HepG2 (cell line): ENCODE results near the gene COL6A6. TPM values are rescaled to one million over a fixed set of nuclear protein-coding genes. Genes with fewer than 3 reads are reported as not detected.

ENCODE experiments used
- ATF1 ChIP-seq: IDR thresholded peaks from 2 replicates; pipeline ENCODE4 v1.6.1; 2016; ENCODE audit warnings: mild to moderate bottlenecking, control low read depth
- CBX2 ChIP-seq, 2 experiments: fragments of 200-600 bp in 1 of 2; sonication (generic); formaldehyde crosslinking in 1 of 2; IDR thresholded peaks; 2 replicates each; pipeline versions ENCODE4 v1.7.0 to v1.8.1; 2018 to 2022; ENCODE audit warnings: low read depth in 2 of 2, low read length in 1 of 2, mild to moderate bottlenecking in 1 of 2, missing genetic modification reagents in 1 of 2
- HNRNPL ChIP-seq: fragments of 200-400 bp; formaldehyde crosslinking; IDR thresholded peaks from 2 replicates; pipeline ENCODE4 v1.6.1; 2017; ENCODE audit warnings: mild to moderate bottlenecking, low read depth, low read length
- MAFF ChIP-seq: IDR thresholded peaks from 2 replicates; pipeline ENCODE4 v1.6.1; 2011; ENCODE audit warnings: low read depth, low read length, improper control_type of control experiment
- MAFK ChIP-seq, 2 experiments: IDR thresholded peaks in 1 of 2; conservative IDR thresholded peaks in 1 of 2; 2 replicates each; pipeline ENCODE4 v1.6.1; 2011; ENCODE audit warnings: improper control_type of control experiment in 2 of 2, low read length in 2 of 2
- NFKB2 ChIP-seq: sonication (generic); formaldehyde crosslinking; IDR thresholded peaks from 2 replicates; pipeline ENCODE4 v1.4.0; 2020; ENCODE audit warnings: missing genetic modification reagents, borderline replicate concordance
- RAD21 ChIP-seq: fragments of 450-650 bp; formaldehyde crosslinking; IDR thresholded peaks from 2 replicates; pipeline ENCODE4 v1.5.0; 2020; ENCODE audit warnings: mild to moderate bottlenecking
- SMC3 ChIP-seq: IDR thresholded peaks from 2 replicates; pipeline ENCODE4 v1.6.1; 2011; ENCODE audit warnings: low read length, improper control_type of control experiment
- SOX5 ChIP-seq: IDR thresholded peaks from 2 replicates; pipeline ENCODE4 v1.6.1; 2016; ENCODE audit warnings: borderline replicate concordance
- SP2 ChIP-seq: sonication (generic); formaldehyde crosslinking; IDR thresholded peaks from 2 replicates; pipeline ENCODE4 v1.5.1; 2020; ENCODE audit warnings: mild to moderate bottlenecking, missing genetic modification reagents
- XRCC5 ChIP-seq: fragments of 200-400 bp; formaldehyde crosslinking; optimal IDR thresholded peaks from 2 replicates; pipeline ENCODE3; 2017; ENCODE audit warnings: mild to moderate bottlenecking, low read length
- ZFP36 ChIP-seq: fragments of 150-350 bp; IDR thresholded peaks from 2 replicates; pipeline ENCODE4 v1.6.1; 2018; ENCODE audit warnings: borderline replicate concordance, low read length, low read depth; ENCODE audit not compliant: partially characterized antibody
- ZNF17 ChIP-seq: sonication (generic); formaldehyde crosslinking; IDR thresholded peaks from 2 replicates; pipeline ENCODE4 v1.5.0; 2020; ENCODE audit warnings: mild to moderate bottlenecking, missing genetic modification reagents
- ZNF24 ChIP-seq: fragments of 450-650 bp; IDR thresholded peaks from 2 replicates; pipeline ENCODE4 v1.6.1; 2017; ENCODE audit warnings: antibody characterized with exemption, mild to moderate bottlenecking
- ZNF350 ChIP-seq: sonication (generic); formaldehyde crosslinking; IDR thresholded peaks from 2 replicates; pipeline ENCODE4 v1.4.0; 2020; ENCODE audit warnings: mild to moderate bottlenecking, low read depth, missing genetic modification reagents, borderline replicate concordance
- ZNF678 ChIP-seq: sonication (generic); formaldehyde crosslinking; IDR thresholded peaks from 2 replicates; pipeline ENCODE4 v1.4.0; 2020; ENCODE audit warnings: mild to moderate bottlenecking, missing genetic modification reagents
- polyA plus RNA-seq, 8 experiments: library from polyadenylated mRNA; depleted of rRNA in 3 of 8; stranded (reverse) in 7 of 8; unstranded in 1 of 8; fragments of >200 nt; fragmentation: Illumina TruSeq in 4 of 8; extraction: Trizol in 4 of 8; gene quantifications; 2 replicates each; pipeline versions ENCODE4 v1.2.1 to v1.2.3, GENCODE V29; 2011 to 2016; ENCODE audit warnings: low read depth in 4 of 8, missing spikeins in 1 of 8, mixed read lengths in 1 of 8; ENCODE audit not compliant: insufficient read depth in 1 of 8
- total RNA-seq, 5 experiments: library from RNA; depleted of rRNA; stranded (reverse); fragments of >200 nt; fragmentation: Illumina TruSeq; extraction: Trizol; gene quantifications; 2 replicates each; pipeline ENCODE4 v1.2.3, GENCODE V29; 2016; ENCODE audit warnings: low read depth in 1 of 5
- TF ChIP-seq, protein P1 (sequence below): sonication (generic); formaldehyde crosslinking; conservative IDR thresholded peaks from 2 replicates; pipeline ENCODE4 v1.4.0; 2020; ENCODE audit warnings: missing genetic modification reagents
- TF ChIP-seq, protein P2 (sequence below): sonication (generic); formaldehyde crosslinking; IDR thresholded peaks from 2 replicates; pipeline ENCODE4 v1.5.0; 2020; ENCODE audit warnings: mild to moderate bottlenecking, missing genetic modification reagents, moderate library complexity
- TF ChIP-seq, protein P3 (sequence below): sonication (generic); formaldehyde crosslinking; IDR thresholded peaks from 2 replicates; pipeline ENCODE4 v1.4.0; 2020; ENCODE audit warnings: mild to moderate bottlenecking, missing genetic modification reagents

The COL6A6 gene
- total and polyA plus RNA-seq, 2 of the 13 experiments (the other 11 are each of a cell fraction or from before 2014, with no cell fraction given) = not detected

DNA sequence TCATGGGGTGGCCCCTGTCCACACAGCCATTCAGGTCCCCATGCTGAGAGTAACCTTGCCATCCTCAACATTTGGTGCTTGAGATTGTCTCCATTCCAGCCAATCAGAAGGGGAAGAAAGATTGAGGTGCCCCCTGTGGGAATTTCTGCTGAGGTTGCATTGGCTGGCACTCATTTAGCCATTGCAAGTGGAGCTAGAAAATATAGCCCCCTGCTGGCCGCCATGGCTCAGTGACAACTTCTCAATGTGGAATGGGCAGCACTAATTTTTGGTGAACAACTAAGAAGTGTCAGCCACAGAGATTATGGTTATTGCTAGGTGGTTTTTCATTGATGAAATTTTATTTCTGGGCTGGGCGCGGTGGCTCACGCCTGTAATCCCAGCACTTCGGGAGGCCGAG lies 22.0 kb downstream of the COL6A6 start (continued):
- TF ChIP-seq, protein P1, sequence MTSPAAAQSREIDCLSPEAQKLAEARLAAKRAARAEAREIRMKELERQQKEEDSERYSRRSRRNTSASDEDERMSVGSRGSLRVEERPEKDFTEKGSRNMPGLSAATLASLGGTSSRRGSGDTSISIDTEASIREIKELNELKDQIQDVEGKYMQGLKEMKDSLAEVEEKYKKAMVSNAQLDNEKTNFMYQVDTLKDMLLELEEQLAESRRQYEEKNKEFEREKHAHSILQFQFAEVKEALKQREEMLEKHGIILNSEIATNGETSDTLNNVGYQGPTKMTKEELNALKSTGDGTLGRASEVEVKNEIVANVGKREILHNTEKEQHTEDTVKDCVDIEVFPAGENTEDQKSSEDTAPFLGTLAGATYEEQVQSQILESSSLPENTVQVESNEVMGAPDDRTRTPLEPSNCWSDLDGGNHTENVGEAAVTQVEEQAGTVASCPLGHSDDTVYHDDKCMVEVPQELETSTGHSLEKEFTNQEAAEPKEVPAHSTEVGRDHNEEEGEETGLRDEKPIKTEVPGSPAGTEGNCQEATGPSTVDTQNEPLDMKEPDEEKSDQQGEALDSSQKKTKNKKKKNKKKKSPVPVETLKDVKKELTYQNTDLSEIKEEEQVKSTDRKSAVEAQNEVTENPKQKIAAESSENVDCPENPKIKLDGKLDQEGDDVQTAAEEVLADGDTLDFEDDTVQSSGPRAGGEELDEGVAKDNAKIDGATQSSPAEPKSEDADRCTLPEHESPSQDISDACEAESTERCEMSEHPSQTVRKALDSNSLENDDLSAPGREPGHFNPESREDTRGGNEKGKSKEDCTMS (CRISPR knock-in tag) = no peak
- TF ChIP-seq ZNF678 (CRISPR knock-in tag) (no peak), ZFP36 (no peak), XRCC5 (peak; percentile 64), NFKB2 (no peak), MAFK (conservative IDR thresholded peaks at IDR 0.05 in 1 of 2, IDR thresholded peaks at IDR 0.05 in 1 of 2; ENCODE audit: low read length in 2 of 2) (peak; percentile 96 to 97), SOX5 (CRISPR knock-in tag) (no peak), CBX2 (IDR thresholded peaks at IDR 0.05; ENCODE audit: low read depth, low read length) (no peak), CBX2 (CRISPR knock-in tag; IDR thresholded peaks at IDR 0.05; ENCODE audit: low read depth) (no peak), ZNF17 (CRISPR knock-in tag) (no peak), ZNF350 (CRISPR knock-in tag) (no peak), SMC3 (peak; percentile 78), MAFF (peak; percentile 94), HNRNPL (no peak), ATF1 (CRISPR knock-in tag) (no peak), ZNF24 (no peak), SP2 (CRISPR knock-in tag) (no peak), RAD21 (CRISPR knock-in tag) (0 out of 2 replicates have a peak, but pooled peaks have one; percentile 43)
- TF ChIP-seq, protein P2, sequence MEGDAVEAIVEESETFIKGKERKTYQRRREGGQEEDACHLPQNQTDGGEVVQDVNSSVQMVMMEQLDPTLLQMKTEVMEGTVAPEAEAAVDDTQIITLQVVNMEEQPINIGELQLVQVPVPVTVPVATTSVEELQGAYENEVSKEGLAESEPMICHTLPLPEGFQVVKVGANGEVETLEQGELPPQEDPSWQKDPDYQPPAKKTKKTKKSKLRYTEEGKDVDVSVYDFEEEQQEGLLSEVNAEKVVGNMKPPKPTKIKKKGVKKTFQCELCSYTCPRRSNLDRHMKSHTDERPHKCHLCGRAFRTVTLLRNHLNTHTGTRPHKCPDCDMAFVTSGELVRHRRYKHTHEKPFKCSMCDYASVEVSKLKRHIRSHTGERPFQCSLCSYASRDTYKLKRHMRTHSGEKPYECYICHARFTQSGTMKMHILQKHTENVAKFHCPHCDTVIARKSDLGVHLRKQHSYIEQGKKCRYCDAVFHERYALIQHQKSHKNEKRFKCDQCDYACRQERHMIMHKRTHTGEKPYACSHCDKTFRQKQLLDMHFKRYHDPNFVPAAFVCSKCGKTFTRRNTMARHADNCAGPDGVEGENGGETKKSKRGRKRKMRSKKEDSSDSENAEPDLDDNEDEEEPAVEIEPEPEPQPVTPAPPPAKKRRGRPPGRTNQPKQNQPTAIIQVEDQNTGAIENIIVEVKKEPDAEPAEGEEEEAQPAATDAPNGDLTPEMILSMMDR (CRISPR knock-in tag) = peak; percentile 70
- TF ChIP-seq, protein P3, sequence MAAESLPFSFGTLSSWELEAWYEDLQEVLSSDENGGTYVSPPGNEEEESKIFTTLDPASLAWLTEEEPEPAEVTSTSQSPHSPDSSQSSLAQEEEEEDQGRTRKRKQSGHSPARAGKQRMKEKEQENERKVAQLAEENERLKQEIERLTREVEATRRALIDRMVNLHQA (CRISPR knock-in tag) = no peak
- TF ChIP-seq, all 625 proteins: peak for 9
